ENCODE results near the gene SLC38A10. TPM values are rescaled to one million over a fixed set of nuclear protein-coding genes. Genes with fewer than 3 reads are reported as not detected.
A peak's percentile ranks its signal among the peaks of the same experiment; 100 is the strongest.

The SLC38A10 gene
- total RNA-seq, 6 donors from 2014 or later, result 90.6 to 208 (median 110) TPM

DNA sequence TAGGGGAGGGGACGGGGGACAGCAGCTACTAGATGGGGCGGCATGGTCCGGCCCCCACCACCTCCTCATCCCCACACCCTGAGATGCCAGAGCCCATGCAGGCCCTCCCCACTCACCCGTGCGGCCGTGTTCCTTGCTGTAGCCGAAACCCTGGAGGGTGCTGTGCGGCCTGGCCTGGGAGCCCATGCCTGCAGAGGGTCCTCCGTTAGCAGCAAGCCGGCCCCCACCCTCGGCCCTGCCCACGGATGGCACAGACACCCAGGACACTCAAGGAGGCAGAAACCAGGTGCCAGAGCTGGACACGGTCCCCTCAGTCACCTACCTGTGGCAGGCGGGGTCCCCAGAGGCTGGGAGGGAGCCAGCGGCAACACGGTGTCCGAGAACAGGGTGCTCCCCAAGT lies 61.8 kb downstream of the SLC38A10 start:
- peaks cover 0 to 72% (median 49%) of the 10 kb centered on the region in 4 donors for H3K36me3 ChIP-seq
- no peaks in the 10 kb centered on the region for H3K27me3 ChIP-seq
- H3K4me1 ChIP-seq, result peaks cover 16 to 29% (median 20%) of the 10 kb centered on the region in 4 donors
- TF ChIP-seq POLR2A (IDR thresholded peaks at IDR 0.05), result no peak
- TF ChIP-seq, protein P1, sequence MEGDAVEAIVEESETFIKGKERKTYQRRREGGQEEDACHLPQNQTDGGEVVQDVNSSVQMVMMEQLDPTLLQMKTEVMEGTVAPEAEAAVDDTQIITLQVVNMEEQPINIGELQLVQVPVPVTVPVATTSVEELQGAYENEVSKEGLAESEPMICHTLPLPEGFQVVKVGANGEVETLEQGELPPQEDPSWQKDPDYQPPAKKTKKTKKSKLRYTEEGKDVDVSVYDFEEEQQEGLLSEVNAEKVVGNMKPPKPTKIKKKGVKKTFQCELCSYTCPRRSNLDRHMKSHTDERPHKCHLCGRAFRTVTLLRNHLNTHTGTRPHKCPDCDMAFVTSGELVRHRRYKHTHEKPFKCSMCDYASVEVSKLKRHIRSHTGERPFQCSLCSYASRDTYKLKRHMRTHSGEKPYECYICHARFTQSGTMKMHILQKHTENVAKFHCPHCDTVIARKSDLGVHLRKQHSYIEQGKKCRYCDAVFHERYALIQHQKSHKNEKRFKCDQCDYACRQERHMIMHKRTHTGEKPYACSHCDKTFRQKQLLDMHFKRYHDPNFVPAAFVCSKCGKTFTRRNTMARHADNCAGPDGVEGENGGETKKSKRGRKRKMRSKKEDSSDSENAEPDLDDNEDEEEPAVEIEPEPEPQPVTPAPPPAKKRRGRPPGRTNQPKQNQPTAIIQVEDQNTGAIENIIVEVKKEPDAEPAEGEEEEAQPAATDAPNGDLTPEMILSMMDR (IDR thresholded peaks at IDR 0.05), result no peak
- no peak for TF ChIP-seq EP300 (IDR thresholded peaks at IDR 0.05)
- TF ChIP-seq POLR2AphosphoS5 (IDR thresholded peaks at IDR 0.05), result no peak
- ATAC-seq (ENCODE audit: low FRiP score in 2 of 2) (no peak), DNase-seq (peak in 1 of 2 donors; percentile 74)
- no peaks in the 10 kb centered on the region for H3K9me3 ChIP-seq
- no peak overlapping the region for H3K4me3 ChIP-seq
- no peak overlapping the region for H3K27ac ChIP-seq
- WGBS, 2 donors, result 93 to 98% methylated on average over 5 to 12 of the region's 17 CpGs

DNA sequence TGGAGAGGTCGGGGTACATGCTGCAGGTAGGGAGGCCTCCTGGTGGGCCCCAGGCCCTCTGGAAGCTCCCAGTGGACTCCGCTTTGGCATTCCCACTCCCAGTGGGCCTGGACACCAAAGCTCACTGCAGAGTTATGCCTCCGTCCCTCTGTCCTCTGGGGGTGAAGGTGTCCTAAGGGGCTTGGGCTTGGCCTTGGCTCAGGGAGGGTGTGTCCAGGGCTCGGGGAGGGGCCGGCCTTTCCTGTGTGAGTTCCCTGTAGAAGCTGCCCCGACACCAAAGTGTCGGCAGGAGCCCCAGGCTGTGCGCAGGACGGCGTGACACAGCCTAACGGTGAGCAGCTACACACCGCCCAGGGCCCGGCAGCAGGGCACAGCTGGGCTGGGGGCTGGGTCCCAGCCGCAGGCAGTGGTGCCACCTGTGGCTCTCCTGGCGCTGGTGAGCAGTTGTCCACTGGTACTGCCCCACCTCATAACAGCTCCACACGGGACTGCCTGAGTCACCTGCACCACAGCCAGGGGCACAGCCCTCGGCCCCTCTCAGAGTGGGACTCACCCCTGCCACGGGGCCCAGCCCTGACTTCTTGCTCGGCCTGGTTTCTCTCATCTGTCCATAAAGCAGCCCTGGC lies 62.4 kb downstream of the SLC38A10 start:
- H3K27ac ChIP-seq, result no peak overlapping the region
- WGBS, 2 donors, result 93% methylated on average over 18 of the region's 19 CpGs; no CpG with 5 or more reads in 1 of the 2 donors
- H3K27me3 ChIP-seq, result no peaks in the 10 kb centered on the region
- peaks cover 0 to 73% (median 49%) of the 10 kb centered on the region in 4 donors for H3K36me3 ChIP-seq
- H3K4me1 ChIP-seq, result peaks cover 10 to 23% (median 14%) of the 10 kb centered on the region in 4 donors
- ATAC-seq (ENCODE audit: low FRiP score in 2 of 2), result no peak
- DNase-seq, result peak in 1 of 2 donors; percentile 62
- H3K4me3 ChIP-seq, result no peak overlapping the region
- H3K9me3 ChIP-seq, result no peaks in the 10 kb centered on the region
- TF ChIP-seq EP300 (IDR thresholded peaks at IDR 0.05), result no peak
- no peak for TF ChIP-seq POLR2A (IDR thresholded peaks at IDR 0.05)
- TF ChIP-seq, protein P1 (IDR thresholded peaks at IDR 0.05), result no peak
- TF ChIP-seq POLR2AphosphoS5 (IDR thresholded peaks at IDR 0.05), result no peak

DNA sequence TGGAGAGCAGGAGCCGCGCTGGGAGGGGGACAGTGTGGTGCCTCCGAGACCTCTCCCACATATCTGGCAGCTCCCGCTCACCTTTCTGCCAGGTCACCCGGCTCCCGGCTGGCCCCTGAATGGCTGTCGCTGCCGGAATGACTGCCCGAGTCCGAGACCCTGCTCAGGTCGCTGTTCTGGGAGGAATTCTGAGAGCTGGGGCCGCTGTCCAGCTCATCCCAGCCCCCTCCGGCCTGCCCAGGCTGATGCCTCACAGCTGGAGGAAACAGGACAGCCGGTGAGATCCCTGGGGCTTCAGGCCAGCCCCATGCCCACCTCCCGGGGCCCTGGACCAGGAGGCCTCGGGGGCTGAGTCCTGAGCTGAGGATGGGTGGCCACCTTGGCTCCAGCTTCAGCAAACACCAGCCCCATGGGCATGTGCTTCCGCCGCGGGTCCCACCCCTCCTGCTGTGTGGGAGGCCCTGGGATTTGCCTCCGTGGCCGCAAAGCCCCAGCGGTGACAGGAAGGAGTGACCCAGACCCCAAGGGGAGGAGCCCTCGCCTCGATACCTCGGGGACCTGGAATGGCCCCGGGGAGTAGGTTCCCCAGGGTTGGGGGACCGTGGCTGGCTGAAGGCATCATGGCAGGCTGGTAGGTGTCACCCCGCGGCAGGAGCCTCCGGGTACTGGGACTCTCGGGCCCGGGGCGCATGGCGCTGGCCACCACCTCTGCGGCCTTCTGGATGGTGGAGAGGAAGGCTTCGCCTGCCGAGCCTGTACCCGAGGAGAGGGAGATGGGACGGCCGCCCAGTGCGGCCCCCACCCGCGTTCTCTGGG lies 63.1 kb downstream of the SLC38A10 start:
- Histone ChIP-seq H3K4me3 (no peak overlapping the region), H3K4me1 (peaks cover 4 to 15% (median 7%) of the 10 kb centered on the region in 4 donors), H3K27me3 (no peaks in the 10 kb centered on the region), H3K27ac (no peak overlapping the region), H3K9me3 (no peaks in the 10 kb centered on the region), H3K36me3 (peaks cover 0 to 73% (median 49%) of the 10 kb centered on the region in 4 donors)
- ATAC-seq (ENCODE audit: low FRiP score in 2 of 2) (no peak), DNase-seq (peak in 1 of 2 donors; percentile 77)
- TF ChIP-seq, protein P1 (IDR thresholded peaks at IDR 0.05), result no peak
- no peak for TF ChIP-seq POLR2AphosphoS5 (IDR thresholded peaks at IDR 0.05)
- TF ChIP-seq EP300 (IDR thresholded peaks at IDR 0.05), result no peak
- no peak for TF ChIP-seq POLR2A (IDR thresholded peaks at IDR 0.05)
- 93 to 96% methylated on average over 17 to 36 of the region's 43 CpGs for WGBS, 2 donors

DNA sequence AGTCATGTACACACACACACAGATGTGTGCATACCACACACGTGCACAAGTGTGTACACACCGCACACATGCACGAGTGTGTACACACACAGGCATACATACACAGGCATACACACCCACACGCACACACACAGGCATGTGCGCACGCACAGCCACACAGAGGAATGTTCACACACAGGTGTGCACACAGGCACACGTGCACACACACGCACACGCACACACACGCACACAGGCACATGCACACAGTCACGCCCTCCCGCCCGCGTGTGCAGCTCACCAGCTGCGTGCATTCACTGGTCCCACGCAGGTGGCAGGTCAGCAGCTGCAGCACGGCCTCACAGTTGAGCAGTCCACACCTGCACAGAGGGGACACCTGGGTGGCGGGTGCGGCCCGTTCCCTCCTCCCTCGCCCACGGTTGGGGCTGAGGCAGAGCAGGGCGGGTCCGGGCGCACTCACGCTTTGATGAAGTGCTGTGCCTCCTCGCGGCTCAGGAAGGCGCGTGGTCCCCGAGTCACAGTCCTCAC lies 63.9 kb downstream of the SLC38A10 start:
- ATAC-seq (ENCODE audit: low FRiP score in 2 of 2), result no peak
- Histone ChIP-seq H3K4me3 (no peak overlapping the region), H3K9me3 (no peaks in the 10 kb centered on the region), H3K27ac (no peak overlapping the region), H3K4me1 (peaks cover 0 to 8% (median 3%) of the 10 kb centered on the region in 4 donors), H3K27me3 (no peaks in the 10 kb centered on the region), H3K36me3 (peaks cover 0 to 66% (median 49%) of the 10 kb centered on the region in 4 donors)
- TF ChIP-seq EP300 (IDR thresholded peaks at IDR 0.05) (no peak), POLR2A (IDR thresholded peaks at IDR 0.05) (no peak), POLR2AphosphoS5 (IDR thresholded peaks at IDR 0.05) (no peak)
- TF ChIP-seq, protein P1 (IDR thresholded peaks at IDR 0.05), result no peak
- DNase-seq, result peak in 1 of 2 donors; percentile 70
- WGBS, 2 donors, result 84 to 91% methylated on average over 14 to 30 of the region's 31 CpGs
